Caco-2 (cell line): ENCODE data around the gene BRINP2. TPM values are rescaled to one million over a fixed set of nuclear protein-coding genes. Genes with fewer than 3 reads are reported as not detected.

Experiments used
- BruUV-seq: library from RNA; stranded (reverse); fragments of 400-500 nt; replicated peaks from 2 replicates; lab custom pipeline; 2021; lab: Mats Ljungman, UMichigan
- CTCF ChIA-PET: fragments of 300-600 bp; sonication (Branson Sonifier 250); formaldehyde crosslinking; loops from one replicate; lab custom pipeline; 2022; ENCODE audit warnings: antibody characterized with exemption; lab: Charles Lee
- POLR2A ChIA-PET: fragments of 300-600 bp; sonication (Branson Sonifier 250); formaldehyde crosslinking; loops from one replicate; lab custom pipeline; 2022; ENCODE audit warnings: antibody characterized with exemption; lab: Charles Lee
- DNase-seq, 2 experiments: peaks; one replicate each; pipeline versions ENCODE4 v3.0.0 to v3.0.0-alpha.2; 2020 to 2022
- H3K27me3 ChIP-seq: replicated peaks from 2 replicates; pipeline ENCODE4 v1.6.0; 2011; ENCODE audit warnings: low read length; ENCODE audit not compliant: control insufficient read depth, insufficient read depth
- H3K36me3 ChIP-seq: 2 replicates; pipeline ENCODE4 v1.5.1; 2011; ENCODE audit warnings: low read length; ENCODE audit not compliant: control insufficient read depth, insufficient read depth
- H3K4me1 ChIP-seq: fragments of 250-450 bp; sonication (Bioruptor Pico); 2 replicates; pipeline ENCODE4 v1.5.1; 2020; ENCODE audit warnings: mild to moderate bottlenecking
- H3K4me3 ChIP-seq: 2 replicates; pipeline ENCODE4 v1.5.1; 2011; ENCODE audit warnings: low read depth, mild to moderate bottlenecking, control low read depth, low read length
- H3K9me3 ChIP-seq: fragments of 250-450 bp; sonication (Bioruptor Pico); 2 replicates; pipeline ENCODE4 v1.5.1; 2020; ENCODE audit warnings: mild to moderate bottlenecking, moderate library complexity
- H3K27ac Mint-ChIP-seq: one replicate; pipeline ENCODE4 v1.8.0; 2022; ENCODE audit warnings: mixed read lengths; ENCODE audit not compliant: unreplicated experiment
- H3K27me3 Mint-ChIP-seq: one replicate; pipeline ENCODE4 v1.8.0; 2022; ENCODE audit warnings: mixed read lengths; ENCODE audit not compliant: insufficient read depth, unreplicated experiment
- H3K36me3 Mint-ChIP-seq: one replicate; pipeline ENCODE4 v1.8.0; 2022; ENCODE audit warnings: mild to moderate bottlenecking, mixed read lengths; ENCODE audit not compliant: insufficient read depth, unreplicated experiment
- H3K4me1 Mint-ChIP-seq: one replicate; pipeline ENCODE4 v1.8.0; 2022; ENCODE audit warnings: low read depth, mixed read lengths; ENCODE audit not compliant: unreplicated experiment
- H3K4me3 Mint-ChIP-seq: one replicate; pipeline ENCODE4 v1.8.0; 2022; ENCODE audit warnings: mild to moderate bottlenecking, moderate library complexity, mixed read lengths; ENCODE audit not compliant: unreplicated experiment
- H3K9me3 Mint-ChIP-seq: one replicate; pipeline ENCODE4 v1.8.0; 2022; ENCODE audit warnings: mixed read lengths; ENCODE audit not compliant: unreplicated experiment
- CTCF ChIP-seq, 2 experiments: fragments of 200-600 bp in 1 of 2; IDR thresholded peaks; 1 replicate in 1 of 2; 2 replicates in 1 of 2; pipeline versions ENCODE4 v1.5.1 to v1.8.0; 2011 to 2022; ENCODE audit warnings: antibody characterized with exemption in 1 of 2, control low read depth in 1 of 2, inconsistent platforms in 1 of 2, low read depth in 1 of 2, low read length in 1 of 2, mild to moderate bottlenecking in 1 of 2, moderate library complexity in 1 of 2; ENCODE audit not compliant: insufficient read depth in 1 of 2, severe bottlenecking in 1 of 2, unreplicated experiment in 1 of 2
- intact Hi-C: fragments of 100-400 bp; cut with micrococcal nuclease; formaldehyde crosslinking; loops from one replicate; pipeline ENCODE4 v1.10.0; 2022; ENCODE audit not compliant: unreplicated experiment
- total RNA-seq: library from RNA; stranded (reverse); gene quantifications from 2 replicates; pipeline ENCODE4 v1.2.3, GENCODE V29; 2022

Gene BRINP2
- total RNA-seq, 1 experiment from 2014 or later = not detected

- Mint-ChIP-seq H3K4me3 (no peak overlapping the region), H3K4me1 (peaks cover 6% of the 10 kb centered on the region), H3K9me3 (no peaks in the 10 kb centered on the region), H3K27ac (no peak overlapping the region), H3K27me3 (peaks cover 4% of the 10 kb centered on the region), H3K36me3 (no peaks in the 10 kb centered on the region)
- ChIA-PET CTCF (no interaction called here), POLR2A (no interaction called here)
- no peaks in the 10 kb centered on the region for H3K9me3 ChIP-seq
- H3K36me3 ChIP-seq = no peaks in the 10 kb centered on the region
- no peak for DNase-seq
- TF ChIP-seq CTCF (IDR thresholded peaks at IDR 0.05; ENCODE audit: insufficient read depth in 1 of 2, low read depth in 1 of 2, low read length in 1 of 2, severe bottlenecking in 1 of 2, unreplicated experiment in 1 of 2) = no peak
- no peak overlapping the region for H3K4me3 ChIP-seq
- intact Hi-C loops = no loop called here
- no TSS peak for BruUV-seq
- H3K27me3 ChIP-seq = no peaks in the 10 kb centered on the region
- no peaks in the 10 kb centered on the region for H3K4me1 ChIP-seq
Measured at GRCh38 chr1:177305040-177306018, 134.6 kb downstream of the BRINP2 start.

GRCh38 chr1:177306019-177306415, 135.3 kb downstream of the BRINP2 start:
- CTCF ChIA-PET = no interaction called here
- POLR2A ChIA-PET = no interaction called here
- BruUV-seq = no TSS peak
- Histone ChIP-seq H3K9me3 (no peaks in the 10 kb centered on the region), H3K27me3 (no peaks in the 10 kb centered on the region), H3K36me3 (no peaks in the 10 kb centered on the region), H3K4me3 (no peak overlapping the region), H3K4me1 (no peaks in the 10 kb centered on the region)
- Mint-ChIP-seq H3K36me3 (no peaks in the 10 kb centered on the region), H3K9me3 (no peaks in the 10 kb centered on the region), H3K27ac (no peak overlapping the region), H3K27me3 (peaks cover 6% of the 10 kb centered on the region), H3K4me1 (peaks cover 6% of the 10 kb centered on the region), H3K4me3 (no peak overlapping the region)
- intact Hi-C loops = no loop called here
- TF ChIP-seq CTCF (IDR thresholded peaks at IDR 0.05; ENCODE audit: insufficient read depth in 1 of 2, low read depth in 1 of 2, low read length in 1 of 2, severe bottlenecking in 1 of 2, unreplicated experiment in 1 of 2) = no peak
- no peak for DNase-seq

GRCh38 chr1:177306981-177307380, 136.2 kb downstream of the BRINP2 start:
- Histone ChIP-seq H3K9me3 (no peaks in the 10 kb centered on the region), H3K4me3 (no peak overlapping the region), H3K36me3 (no peaks in the 10 kb centered on the region), H3K4me1 (no peaks in the 10 kb centered on the region), H3K27me3 (no peaks in the 10 kb centered on the region)
- Mint-ChIP-seq H3K27ac (no peak overlapping the region), H3K9me3 (no peaks in the 10 kb centered on the region), H3K36me3 (no peaks in the 10 kb centered on the region), H3K27me3 (peaks cover 6% of the 10 kb centered on the region), H3K4me3 (no peak overlapping the region), H3K4me1 (peaks cover 6% of the 10 kb centered on the region)
- no TSS peak for BruUV-seq
- no peak for TF ChIP-seq CTCF (IDR thresholded peaks at IDR 0.05; ENCODE audit: insufficient read depth in 1 of 2, low read depth in 1 of 2, low read length in 1 of 2, severe bottlenecking in 1 of 2, unreplicated experiment in 1 of 2)
- POLR2A ChIA-PET = no interaction called here
- CTCF ChIA-PET = no interaction called here
- intact Hi-C loops = no loop called here
- no peak for DNase-seq
